Smooth muscle cell (in vitro differentiated cells): ENCODE results near the gene ASB4. TPM values are rescaled to one million over a fixed set of nuclear protein-coding genes. Genes with fewer than 3 reads are reported as not detected.

Experiments
- DNase-seq: peaks from one replicate; lab custom pipeline; 2025; ENCODE audit not compliant: unreplicated experiment; lab: John Stamatoyannopoulos, UW
- H2AFZ ChIP-seq: fragments of 200-600 bp; sonication (generic); 2 replicates; pipeline ENCODE4 v1.6.0; 2016; ENCODE audit warnings: antibody characterized with exemption, low read depth, mild to moderate bottlenecking
- H3F3A ChIP-seq: fragments of 200-600 bp; sonication (generic); 2 replicates; pipeline ENCODE4 v1.6.0; 2017; ENCODE audit warnings: antibody characterized with exemption, low read depth
- H3K27ac ChIP-seq: fragments of 200-600 bp; sonication (generic); 2 replicates; pipeline ENCODE4 v1.5.1; 2016; ENCODE audit warnings: low read depth, mild to moderate bottlenecking
- H3K27me3 ChIP-seq: fragments of 200-600 bp; sonication (generic); 2 replicates; pipeline ENCODE4 v1.6.1; 2016; ENCODE audit warnings: low read depth, mild to moderate bottlenecking
- H3K36me3 ChIP-seq: fragments of 200-600 bp; sonication (generic); 2 replicates; pipeline ENCODE4 v1.5.1; 2016; ENCODE audit warnings: low read depth
- H3K4me1 ChIP-seq: fragments of 200-600 bp; sonication (generic); 2 replicates; pipeline ENCODE4 v1.5.1; 2016; ENCODE audit warnings: low read depth
- H3K4me2 ChIP-seq: fragments of 200-600 bp; sonication (generic); 2 replicates; pipeline ENCODE4 v1.6.0; 2016; ENCODE audit warnings: mild to moderate bottlenecking
- H3K4me3 ChIP-seq: fragments of 200-600 bp; sonication (generic); 2 replicates; pipeline ENCODE4 v1.5.1; 2016; ENCODE audit warnings: mild to moderate bottlenecking
- H3K79me2 ChIP-seq: fragments of 200-600 bp; sonication (generic); 2 replicates; pipeline ENCODE4 v1.6.0; 2016; ENCODE audit warnings: low read depth, mild to moderate bottlenecking
- H3K9ac ChIP-seq: fragments of 200-600 bp; sonication (generic); 2 replicates; pipeline ENCODE4 v1.6.0; 2016; ENCODE audit warnings: low read depth
- H3K9me3 ChIP-seq: fragments of 200-600 bp; sonication (generic); replicated peaks from 2 replicates; pipeline ENCODE4 v1.5.1; 2016; ENCODE audit warnings: low read depth
- H4K20me1 ChIP-seq: fragments of 200-600 bp; sonication (generic); 2 replicates; pipeline ENCODE4 v1.6.0; 2016; ENCODE audit warnings: low read depth
- CTCF ChIP-seq: fragments of 200-600 bp; sonication (generic); IDR thresholded peaks from 2 replicates; pipeline ENCODE4 v1.5.1; 2017; ENCODE audit warnings: borderline replicate concordance, mild to moderate bottlenecking, antibody characterized with exemption; ENCODE audit not compliant: insufficient read depth, poor library complexity, severe bottlenecking
- WGBS: methylation state at CpG from one replicate; pipeline ENCODE4 v1.1.7; 2016; ENCODE audit warnings: low lambda C conversion rate; 5-methylcytosine and 5-hydroxymethylcytosine counted together
- polyA plus RNA-seq: library from polyadenylated mRNA; unstranded; fragments of >200 nt; fragmentation: Nextera tagmentation; extraction: Ambion mirVana; gene quantifications from 2 replicates; pipeline ENCODE4 v1.2.1, GENCODE V29; 2016
- total RNA-seq: library from RNA; depleted of rRNA; stranded (reverse); fragments of >200 nt; gene quantifications from 2 replicates; pipeline ENCODE4 v1.2.3, GENCODE V29; 2014

ASB4 gene
- total and polyA plus RNA-seq, 2 experiments from 2014 or later = not detected

- 85% methylated on average over 1 of the region's 1 CpG for WGBS
Observed at GRCh38 chr7:95584769-95585425, 99.2 kb downstream of the ASB4 start.

GRCh38 chr7:95585426-95585789 lies 99.7 kb downstream of the ASB4 start:
- no peak overlapping the region for H3K4me2 ChIP-seq
- H2AFZ ChIP-seq = no peak overlapping the region
- WGBS = 88% methylated on average over 3 of the region's 3 CpGs
- no peaks in the 10 kb centered on the region for H3K27me3 ChIP-seq
- H3K36me3 ChIP-seq = no peaks in the 10 kb centered on the region
- H3F3A ChIP-seq = no peaks in the 10 kb centered on the region
- no peak overlapping the region for H3K27ac ChIP-seq
- H3K4me1 ChIP-seq = no peaks in the 10 kb centered on the region
- no peak overlapping the region for H3K4me3 ChIP-seq
- H3K9me3 ChIP-seq = no peaks in the 10 kb centered on the region
- DNase-seq = no peak
- no peak overlapping the region for H3K9ac ChIP-seq
- no peak for TF ChIP-seq CTCF
- no peaks in the 10 kb centered on the region for H3K79me2 ChIP-seq
- no peaks in the 10 kb centered on the region for H4K20me1 ChIP-seq

More at GRCh38 chr7:95584769-95585425, 99.2 kb downstream of the ASB4 start:
- no peaks in the 10 kb centered on the region for H3K27me3 ChIP-seq
- no peaks in the 10 kb centered on the region for H3F3A ChIP-seq
- H3K36me3 ChIP-seq = no peaks in the 10 kb centered on the region
- TF ChIP-seq CTCF = no peak
- no peaks in the 10 kb centered on the region for H3K4me1 ChIP-seq
- H3K4me3 ChIP-seq = no peak overlapping the region
- no peak overlapping the region for H2AFZ ChIP-seq
- no peak overlapping the region for H3K4me2 ChIP-seq
- H3K79me2 ChIP-seq = no peaks in the 10 kb centered on the region
- H3K9me3 ChIP-seq = no peaks in the 10 kb centered on the region
- H4K20me1 ChIP-seq = no peaks in the 10 kb centered on the region
- H3K9ac ChIP-seq = no peak overlapping the region
- no peak overlapping the region for H3K27ac ChIP-seq
- no peak for DNase-seq

- Histone ChIP-seq H4K20me1 (no peaks in the 10 kb centered on the region), H3F3A (no peaks in the 10 kb centered on the region), H2AFZ (no peak overlapping the region), H3K27me3 (no peaks in the 10 kb centered on the region), H3K27ac (no peak overlapping the region), H3K4me2 (no peak overlapping the region), H3K9me3 (no peaks in the 10 kb centered on the region), H3K9ac (no peak overlapping the region), H3K4me3 (no peak overlapping the region), H3K36me3 (no peaks in the 10 kb centered on the region), H3K4me1 (no peaks in the 10 kb centered on the region), H3K79me2 (no peaks in the 10 kb centered on the region)
- 68% methylated on average over 3 of the region's 3 CpGs for WGBS
- DNase-seq = no peak
- TF ChIP-seq CTCF = no peak
Observed at GRCh38 chr7:95586951-95587301, 101.2 kb downstream of the ASB4 start.

- no peak overlapping the region for H2AFZ ChIP-seq
- no peak overlapping the region for H3K27ac ChIP-seq
- H3K4me2 ChIP-seq = no peak overlapping the region
- H3K4me1 ChIP-seq = no peaks in the 10 kb centered on the region
- no peaks in the 10 kb centered on the region for H3K9me3 ChIP-seq
- H3K4me3 ChIP-seq = no peak overlapping the region
- H3K36me3 ChIP-seq = no peaks in the 10 kb centered on the region
- no peaks in the 10 kb centered on the region for H4K20me1 ChIP-seq
- no peak overlapping the region for H3K9ac ChIP-seq
- no peaks in the 10 kb centered on the region for H3K79me2 ChIP-seq
- no peak for TF ChIP-seq CTCF
- no peak for DNase-seq
- peaks cover 8% of the 10 kb centered on the region for H3K27me3 ChIP-seq
- no peaks in the 10 kb centered on the region for H3F3A ChIP-seq
Observed at GRCh38 chr7:95589031-95589430, 103.3 kb downstream of the ASB4 start.
